GM23248 (cell line): ENCODE results near the gene ARFIP2. TPM values are rescaled to one million over a fixed set of nuclear protein-coding genes. Genes with fewer than 3 reads are reported as not detected.

Source experiments
- DNase-seq: peaks from one replicate; pipeline ENCODE4 v3.0.0-alpha.2; 2015
- H2AFZ ChIP-seq: fragments of 200-600 bp; sonication (generic); 2 replicates; pipeline ENCODE4 v1.6.1; 2016; ENCODE audit warnings: antibody characterized with exemption
- H3F3A ChIP-seq: fragments of 200-600 bp; sonication (generic); 2 replicates; pipeline ENCODE4 v1.6.1; 2016; ENCODE audit warnings: mild to moderate bottlenecking, antibody characterized with exemption, mixed run types; ENCODE audit not compliant: insufficient read depth
- H3K27ac ChIP-seq: fragments of 200-600 bp; sonication (generic); 2 replicates; pipeline ENCODE4 v1.5.1; 2016; ENCODE audit warnings: mild to moderate bottlenecking
- H3K27me3 ChIP-seq: fragments of 200-600 bp; sonication (generic); replicated peaks from 2 replicates; pipeline ENCODE4 v1.6.1; 2016; ENCODE audit warnings: mild to moderate bottlenecking; ENCODE audit not compliant: insufficient read depth
- H3K36me3 ChIP-seq: fragments of 200-600 bp; sonication (generic); 2 replicates; pipeline ENCODE4 v1.6.1; 2016; ENCODE audit warnings: low read depth, mild to moderate bottlenecking
- H3K4me1 ChIP-seq: fragments of 200-600 bp; sonication (generic); 2 replicates; pipeline ENCODE4 v1.6.1; 2016; ENCODE audit warnings: mild to moderate bottlenecking; ENCODE audit not compliant: insufficient read depth
- H3K4me2 ChIP-seq: fragments of 200-600 bp; sonication (generic); one replicate; pipeline ENCODE4 v1.6.1; 2016; ENCODE audit warnings: mild to moderate bottlenecking; ENCODE audit not compliant: unreplicated experiment
- H3K4me3 ChIP-seq: fragments of 200-600 bp; sonication (generic); 2 replicates; pipeline ENCODE4 v1.5.1; 2016; ENCODE audit warnings: mild to moderate bottlenecking
- H3K79me2 ChIP-seq: fragments of 200-600 bp; sonication (generic); 2 replicates; pipeline ENCODE4 v1.6.1; 2016; ENCODE audit warnings: mild to moderate bottlenecking; ENCODE audit not compliant: insufficient read depth
- H3K9ac ChIP-seq: fragments of 200-600 bp; sonication (generic); 2 replicates; pipeline ENCODE4 v1.6.1; 2016; ENCODE audit warnings: mild to moderate bottlenecking
- H3K9me2 ChIP-seq: fragments of 200-600 bp; sonication (generic); 2 replicates; pipeline ENCODE4 v1.6.1; 2016; ENCODE audit warnings: mixed run types, mild to moderate bottlenecking, moderate library complexity; ENCODE audit not compliant: insufficient read depth
- H3K9me3 ChIP-seq: fragments of 200-600 bp; sonication (generic); one replicate; pipeline ENCODE4 v1.6.1; 2017; ENCODE audit warnings: low read depth
- H4K20me1 ChIP-seq: fragments of 200-600 bp; sonication (generic); 2 replicates; pipeline ENCODE4 v1.6.0; 2016; ENCODE audit not compliant: insufficient read depth
- EZH2 ChIP-seq: fragments of 200-600 bp; sonication (generic); IDR thresholded peaks from 2 replicates; pipeline ENCODE4 v1.6.1; 2018; ENCODE audit warnings: antibody characterized with exemption, mild to moderate bottlenecking; ENCODE audit not compliant: insufficient read depth, poor library complexity, severe bottlenecking
- EZH2phosphoT487 ChIP-seq: fragments of 200-600 bp; sonication (generic); IDR thresholded peaks from 2 replicates; pipeline ENCODE4 v1.6.1; 2018; ENCODE audit warnings: antibody characterized with exemption, moderate library complexity, mild to moderate bottlenecking, low read depth; ENCODE audit not compliant: insufficient read depth
- WGBS, 2 experiments: methylation state at CpG; one replicate each; pipeline ENCODE4 v1.1.6; 2015 to 2017; ENCODE audit warnings: low lambda C conversion rate in 2 of 2, low coverage in 1 of 2; ENCODE audit errors: missing lambda C conversion rate in 2 of 2; 5-methylcytosine and 5-hydroxymethylcytosine counted together
- in situ Hi-C: fragments of 300-500 bp; cut with MboI; formaldehyde crosslinking; loops from 2 replicates; pipeline ENCODE4 v1.15.0; 2020
- polyA plus RNA-seq: library from polyadenylated mRNA; unstranded; fragments of >200 nt; fragmentation: Nextera tagmentation; extraction: Ambion mirVana; gene quantifications from 2 replicates; pipeline ENCODE4 v1.2.1, GENCODE V29; 2016
- total RNA-seq: library from RNA; depleted of rRNA; stranded (reverse); fragments of >200 nt; shearing (Covaris generic); gene quantifications from 2 replicates; pipeline ENCODE4 v1.2.3, GENCODE V29; 2014

Gene ARFIP2
- total and polyA plus RNA-seq, 2 experiments from 2014 or later = 57.9 to 69.5 TPM

DNA sequence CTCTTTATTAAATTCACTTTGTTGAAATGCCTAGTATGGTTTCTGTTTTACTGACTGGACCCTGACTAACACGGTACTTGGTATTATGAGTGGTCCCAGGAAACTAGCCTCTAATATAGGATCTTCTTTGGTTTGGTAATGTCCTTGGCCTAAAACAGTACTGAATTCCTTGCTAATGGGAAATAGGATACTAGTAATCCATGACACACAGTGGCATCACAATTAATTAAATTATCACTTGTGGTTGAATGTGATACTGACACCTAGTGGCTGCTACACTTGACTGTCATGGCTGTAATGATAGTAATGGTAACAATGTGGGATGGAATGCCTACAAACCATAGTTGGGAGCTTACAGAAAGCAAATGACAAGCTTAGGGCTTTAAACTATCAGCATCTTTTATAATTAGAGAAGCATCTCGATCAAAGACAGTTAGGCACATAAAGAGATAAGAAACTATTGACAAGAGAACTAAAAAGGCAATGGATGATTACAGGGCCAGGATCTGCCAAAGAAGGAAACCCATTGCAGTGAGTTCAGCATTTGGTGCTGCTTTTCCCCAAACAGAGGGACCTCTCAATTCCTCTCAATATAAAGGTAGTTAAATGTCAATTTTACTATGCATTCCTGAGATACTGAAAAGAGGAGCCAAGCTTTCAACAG is 24.6 kb upstream of the ARFIP2 start:
- in situ Hi-C loops = no loop called here
- Histone ChIP-seq H3K36me3 (no peaks in the 10 kb centered on the region; the same call in 1 of the 2 replicates), H3K27ac (peak overlapping the region; percentile 68)

DNA sequence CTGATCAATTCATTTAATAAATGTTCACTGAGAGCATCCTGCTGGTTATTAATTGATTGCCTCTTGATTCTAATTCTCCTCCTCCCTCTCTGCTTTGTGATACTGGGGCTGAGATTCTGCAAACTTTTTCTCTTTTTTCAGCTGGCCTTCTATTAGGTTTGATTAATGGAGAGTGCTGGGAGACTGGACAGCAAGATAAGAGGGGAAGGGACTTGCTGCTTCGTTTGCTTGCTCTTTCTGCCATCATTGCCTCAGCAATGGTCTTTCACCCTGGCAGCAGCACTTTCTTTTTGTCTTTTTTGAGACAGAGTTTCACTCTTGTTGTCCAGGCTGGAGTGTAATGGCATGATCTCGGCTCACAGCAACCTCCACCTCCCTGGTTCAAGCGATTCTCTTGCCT is 23.0 kb upstream of the ARFIP2 start:
- no peak overlapping the region for H2AFZ ChIP-seq
- H3K9me2 ChIP-seq = no peaks in the 10 kb centered on the region
- no peak overlapping the region for H3K4me3 ChIP-seq
- no peak overlapping the region for H3K4me2 ChIP-seq
- H3K36me3 ChIP-seq = no peaks in the 10 kb centered on the region
- WGBS, 2 experiments = 90 to 99% methylated on average over 3 of the region's 3 CpGs
- H3K9ac ChIP-seq = no peak overlapping the region
- in situ Hi-C loops = no loop called here
- H3K9me3 ChIP-seq = no peaks in the 10 kb centered on the region
- TF ChIP-seq EZH2phosphoT487 (no peak), EZH2 (no peak)
- no peak overlapping the region for H3K27ac ChIP-seq
- DNase-seq = no peak
- H3K79me2 ChIP-seq = no peaks in the 10 kb centered on the region
- H3K4me1 ChIP-seq = peaks cover 15% of the 10 kb centered on the region
- H4K20me1 ChIP-seq = no peaks in the 10 kb centered on the region
- H3K27me3 ChIP-seq = no peaks in the 10 kb centered on the region
- peaks cover 27% of the 10 kb centered on the region for H3F3A ChIP-seq

More for the DNA sequence above, 24.6 kb upstream of the ARFIP2 start:
- no peak for TF ChIP-seq EZH2phosphoT487
- no peak for TF ChIP-seq EZH2
- DNase-seq = peak; percentile 86
- WGBS, 2 experiments = 3 to 10% methylated on average over 2 of the region's 2 CpGs
- H3K4me2 ChIP-seq = no peak overlapping the region
- no peaks in the 10 kb centered on the region for H3K9me3 ChIP-seq
- no peaks in the 10 kb centered on the region for H4K20me1 ChIP-seq
- H3K9ac ChIP-seq = no peak overlapping the region
- peaks cover 39% of the 10 kb centered on the region for H3F3A ChIP-seq
- H3K79me2 ChIP-seq = no peaks in the 10 kb centered on the region
- no peaks in the 10 kb centered on the region for H3K9me2 ChIP-seq
- H3K4me1 ChIP-seq = peaks cover 20% of the 10 kb centered on the region
- no peak overlapping the region for H3K4me3 ChIP-seq
- H3K27me3 ChIP-seq = no peaks in the 10 kb centered on the region
- H2AFZ ChIP-seq = no peak overlapping the region

DNA sequence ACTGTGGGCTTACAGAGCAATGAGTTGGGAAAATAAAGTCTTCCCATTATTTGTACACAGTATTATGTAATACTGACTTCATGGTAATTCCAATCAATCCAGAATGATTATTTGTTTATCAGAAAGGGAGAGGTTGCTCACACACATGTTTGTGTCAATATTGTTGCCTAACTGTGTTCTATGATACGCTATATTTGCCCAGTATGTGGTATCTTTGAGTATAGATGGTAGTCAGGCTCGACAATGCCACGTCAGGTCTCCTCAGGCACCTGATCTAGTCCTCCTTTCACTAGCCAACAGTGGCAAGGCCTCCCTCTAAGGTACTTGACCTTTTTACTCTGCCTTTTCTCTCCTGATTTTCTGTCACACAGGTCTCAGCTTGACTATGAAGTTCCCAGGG is 21.3 kb upstream of the ARFIP2 start:
- peaks cover 40% of the 10 kb centered on the region for H3F3A ChIP-seq
- no peaks in the 10 kb centered on the region for H3K27me3 ChIP-seq
- no peak overlapping the region for H3K27ac ChIP-seq
- H4K20me1 ChIP-seq = no peaks in the 10 kb centered on the region
- no peak overlapping the region for H3K9ac ChIP-seq
- 96 to 100% methylated on average over 3 of the region's 3 CpGs for WGBS, 2 experiments
- H3K4me3 ChIP-seq = no peak overlapping the region
- in situ Hi-C loops = no loop called here
- no peak overlapping the region for H3K4me2 ChIP-seq
- no peaks in the 10 kb centered on the region for H3K36me3 ChIP-seq
- no peaks in the 10 kb centered on the region for H3K79me2 ChIP-seq
- no peak overlapping the region for H2AFZ ChIP-seq
- no peaks in the 10 kb centered on the region for H3K9me3 ChIP-seq
- DNase-seq = no peak
- H3K9me2 ChIP-seq = no peaks in the 10 kb centered on the region
- TF ChIP-seq EZH2phosphoT487 (no peak), EZH2 (no peak)
- H3K4me1 ChIP-seq = peaks cover 25% of the 10 kb centered on the region

DNA sequence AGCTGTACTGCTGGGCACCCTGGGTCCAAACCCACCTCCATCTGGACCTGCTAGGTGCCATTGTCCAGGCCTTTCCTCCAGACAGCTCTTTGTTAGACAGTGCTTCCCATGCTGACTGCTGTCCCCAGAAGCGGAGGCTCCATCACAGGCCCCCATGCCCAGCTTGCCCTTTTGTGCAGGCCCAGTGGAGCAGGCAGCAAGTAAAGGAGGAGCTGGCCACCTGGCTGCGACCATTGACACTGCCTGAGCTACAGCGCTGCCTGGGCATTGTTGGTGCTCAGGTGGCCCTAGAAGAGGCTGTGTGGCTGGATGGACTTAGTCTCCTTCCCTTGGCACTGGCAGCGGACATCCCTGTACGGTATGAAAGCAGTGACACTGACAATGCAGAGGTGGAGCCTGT is 17.4 kb upstream of the ARFIP2 start:
- Histone ChIP-seq H3K9me2 (no peaks in the 10 kb centered on the region), H3F3A (peaks cover 23% of the 10 kb centered on the region), H3K9me3 (no peaks in the 10 kb centered on the region), H3K27ac (peak overlapping the region; percentile 23; the same call in 1 of the 2 replicates), H3K4me2 (no peak overlapping the region), H3K4me3 (no peak overlapping the region), H3K36me3 (no peaks in the 10 kb centered on the region), H3K79me2 (no peaks in the 10 kb centered on the region), H3K4me1 (peaks cover 18% of the 10 kb centered on the region), H3K9ac (no peak overlapping the region), H3K27me3 (no peaks in the 10 kb centered on the region), H2AFZ (no peak overlapping the region), H4K20me1 (no peaks in the 10 kb centered on the region)
- DNase-seq = no peak
- TF ChIP-seq EZH2 (no peak), EZH2phosphoT487 (no peak)
- in situ Hi-C loops = no loop called here
- WGBS, 2 experiments = 95 to 98% methylated on average over 5 of the region's 5 CpGs
